Pons (tissue), 1 donor: ENCODE measurements around the gene PRR20G.

Experiments
- DNase-seq: peaks from one replicate; pipeline ENCODE4 v3.0.0-alpha.2; 2016; ENCODE audit warnings: low spot score

PRR20G gene

GRCh38 chr3:127263037-127263436 is 24.8 kb downstream of the PRR20G start:
- no peak for DNase-seq

GRCh38 chr3:127262533-127262932 is 25.3 kb downstream of the PRR20G start:
- no peak for DNase-seq

GRCh38 chr3:127261925-127262324 is 25.9 kb downstream of the PRR20G start:
- no peak for DNase-seq

GRCh38 chr3:127260826-127261555 is 26.9 kb downstream of the PRR20G start:
- no peak for DNase-seq

- no peak for DNase-seq
These were observed 27.4 kb downstream of the PRR20G start for GRCh38 chr3:127260416-127260815.

- no peak for DNase-seq
These were observed 28.0 kb downstream of the PRR20G start for GRCh38 chr3:127259882-127260281.

- DNase-seq = no peak
These were observed 29.1 kb downstream of the PRR20G start for GRCh38 chr3:127258733-127259132.

GRCh38 chr3:127257351-127257750 is 30.5 kb downstream of the PRR20G start:
- DNase-seq = no peak

- no peak for DNase-seq
These were observed 31.0 kb downstream of the PRR20G start for GRCh38 chr3:127256733-127257271.

GRCh38 chr3:127256138-127256537 is 31.7 kb downstream of the PRR20G start:
- DNase-seq = no peak

GRCh38 chr3:127255516-127255915 is 32.3 kb downstream of the PRR20G start:
- no peak for DNase-seq

GRCh38 chr3:127254730-127255129 is 33.1 kb downstream of the PRR20G start:
- peak; percentile 2 for DNase-seq

- no peak for DNase-seq
These were observed 33.7 kb downstream of the PRR20G start for GRCh38 chr3:127254033-127254644.

- DNase-seq = no peak
These were observed 34.4 kb downstream of the PRR20G start for GRCh38 chr3:127253491-127253890.

- DNase-seq = no peak
These were observed 35.4 kb downstream of the PRR20G start for GRCh38 chr3:127252446-127252845.

- DNase-seq = no peak
These were observed 37.8 kb downstream of the PRR20G start for GRCh38 chr3:127250032-127250431.

- no peak for DNase-seq
These were observed 40.6 kb downstream of the PRR20G start for GRCh38 chr3:127247292-127247691.

GRCh38 chr3:127238602-127239001 is 49.2 kb downstream of the PRR20G start:
- no peak for DNase-seq

GRCh38 chr3:127237835-127238234 is 50.0 kb downstream of the PRR20G start:
- no peak for DNase-seq

- no peak for DNase-seq
These were observed 52.1 kb downstream of the PRR20G start for GRCh38 chr3:127235706-127236105.

- no peak for DNase-seq
These were observed 53.1 kb downstream of the PRR20G start for GRCh38 chr3:127234778-127235177.
